ENCODE data around the gene DCDC2C.

DCDC2C gene

DNA sequence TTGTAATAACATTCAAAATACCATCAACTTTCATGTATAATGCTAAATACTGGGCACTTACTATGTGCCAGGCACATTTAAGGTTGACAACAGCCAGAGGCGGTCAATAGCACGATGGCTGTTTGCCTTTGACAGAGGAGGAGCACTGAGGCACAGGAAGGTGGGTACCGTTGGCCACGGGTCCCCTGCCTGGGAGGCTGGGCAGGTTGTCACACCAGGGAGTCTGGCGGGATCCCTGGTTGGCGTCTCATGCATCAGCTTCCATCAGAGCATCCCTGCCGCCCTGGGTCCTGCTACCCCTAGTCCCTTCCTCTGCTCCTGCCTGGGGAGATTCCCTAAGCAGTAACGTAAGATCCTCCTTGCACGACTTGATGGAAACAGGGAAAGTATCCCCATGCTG is 25.9 kb upstream of the DCDC2C start:
- Histone ChIP-seq H3K27ac (ENCODE audit: low read length) (no peak overlapping the region), H3K27me3 (ENCODE audit: low read depth, low read length) (no peaks in the 10 kb centered on the region), H3K9me3 (ENCODE audit: control insufficient read depth in 1 of 2, low read length in 2 of 2) (no peaks in the 10 kb centered on the region), H3K4me1 (ENCODE audit: control insufficient read depth in 1 of 2, insufficient read depth in 2 of 2, low read length in 2 of 2) (no peaks in the 10 kb centered on the region), H3K4me3 (ENCODE audit: low read depth in 1 of 2, low read length in 2 of 2) (no peak overlapping the region), H3K36me3 (ENCODE audit: control insufficient read depth in 1 of 2, insufficient read depth in 2 of 2, low read length in 2 of 2) (no peaks in the 10 kb centered on the region)

DNA sequence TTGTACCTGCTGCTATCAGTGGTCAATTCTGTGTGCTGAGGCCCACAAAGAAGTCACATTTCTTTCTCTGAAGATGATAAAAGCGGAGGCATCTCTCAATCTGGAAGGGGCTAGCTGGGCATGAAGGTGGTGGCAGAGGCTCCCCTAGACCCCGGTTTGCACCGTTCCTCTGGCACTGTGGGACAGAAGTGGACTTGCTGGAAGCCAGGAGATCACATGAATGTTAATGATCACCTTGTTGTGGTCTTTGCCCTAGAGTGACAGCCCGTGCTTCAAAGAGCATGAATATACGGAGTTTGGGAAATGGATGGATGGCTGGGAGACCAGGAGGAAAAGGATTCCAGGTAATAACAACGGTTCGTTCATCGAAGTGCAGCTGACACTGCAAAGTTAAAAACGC is 25.2 kb upstream of the DCDC2C start:
- no peak overlapping the region for H3K4me3 ChIP-seq (ENCODE audit: low read depth in 1 of 2, low read length in 2 of 2)
- no peaks in the 10 kb centered on the region for H3K9me3 ChIP-seq (ENCODE audit: control insufficient read depth in 1 of 2, low read length in 2 of 2)
- no peaks in the 10 kb centered on the region for H3K27me3 ChIP-seq (ENCODE audit: low read depth, low read length)
- no peaks in the 10 kb centered on the region for H3K36me3 ChIP-seq (ENCODE audit: control insufficient read depth in 1 of 2, insufficient read depth in 2 of 2, low read length in 2 of 2)
- H3K4me1 ChIP-seq (ENCODE audit: control insufficient read depth in 1 of 2, insufficient read depth in 2 of 2, low read length in 2 of 2): no peaks in the 10 kb centered on the region
- no peak overlapping the region for H3K27ac ChIP-seq (ENCODE audit: low read length)

DNA sequence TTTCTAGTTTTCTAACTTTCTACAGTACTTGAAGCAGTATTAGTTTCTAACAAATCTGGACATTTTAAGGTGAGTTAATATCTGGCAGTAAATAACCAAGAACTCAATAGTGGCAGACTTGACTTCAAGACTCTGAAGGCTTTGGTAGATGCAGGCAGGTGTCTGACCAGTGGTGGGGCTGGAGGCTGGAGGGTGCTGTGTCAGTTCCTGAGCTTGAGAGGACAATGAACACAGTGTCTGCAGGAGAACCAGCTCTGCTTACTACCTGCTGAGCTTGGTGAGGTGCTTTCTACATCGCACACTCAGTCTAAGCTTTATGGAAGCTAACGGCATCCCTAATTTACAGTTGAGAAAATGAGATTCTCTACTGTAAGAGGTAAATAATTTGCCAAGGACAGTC is 24.2 kb upstream of the DCDC2C start:
- Histone ChIP-seq H3K27me3 (ENCODE audit: low read depth, low read length) (no peaks in the 10 kb centered on the region), H3K4me3 (ENCODE audit: low read depth in 1 of 2, low read length in 2 of 2) (no peak overlapping the region), H3K9me3 (ENCODE audit: control insufficient read depth in 1 of 2, low read length in 2 of 2) (no peaks in the 10 kb centered on the region), H3K36me3 (ENCODE audit: control insufficient read depth in 1 of 2, insufficient read depth in 2 of 2, low read length in 2 of 2) (no peaks in the 10 kb centered on the region), H3K4me1 (ENCODE audit: control insufficient read depth in 1 of 2, insufficient read depth in 2 of 2, low read length in 2 of 2) (no peaks in the 10 kb centered on the region), H3K27ac (ENCODE audit: low read length) (no peak overlapping the region)

DNA sequence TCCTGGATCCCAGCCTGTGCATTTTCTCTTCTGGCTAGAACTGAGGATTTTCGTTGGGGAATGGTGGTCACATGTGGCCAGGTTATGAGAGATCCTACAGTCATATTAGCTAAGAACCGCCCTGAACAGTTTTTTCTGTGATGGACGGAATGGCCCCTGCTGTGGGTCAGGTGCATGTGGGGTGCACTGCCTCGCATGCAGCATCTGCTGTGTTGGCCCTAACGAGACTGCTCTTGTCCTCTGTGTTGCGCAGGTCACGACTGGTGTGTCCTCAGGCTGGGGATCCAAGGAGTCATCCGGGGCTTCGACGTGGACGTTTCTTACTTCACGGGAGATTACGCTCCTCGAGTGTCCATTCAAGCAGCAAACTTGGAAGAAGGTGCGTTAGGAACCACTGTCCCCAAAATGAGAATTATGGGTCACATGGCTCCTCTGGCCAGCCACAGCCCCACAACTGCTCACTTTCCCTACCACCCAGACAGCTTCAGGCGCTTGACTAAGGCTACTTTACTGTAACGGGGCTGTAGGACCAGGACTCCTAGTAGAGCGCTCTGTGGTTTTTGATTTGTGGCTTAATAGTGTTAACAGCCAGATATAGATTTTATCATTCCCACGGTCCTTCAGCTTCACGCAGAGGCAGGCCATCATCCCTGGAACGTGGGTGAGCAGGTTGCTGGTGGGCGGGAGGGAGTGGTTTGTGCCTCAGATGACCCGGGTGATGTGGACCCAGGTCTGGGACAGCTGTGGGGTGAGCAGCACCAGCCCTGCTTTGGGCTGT is 23.6 kb upstream of the DCDC2C start:
- Histone ChIP-seq H3K4me3 (ENCODE audit: low read depth in 1 of 2, low read length in 2 of 2) (no peak overlapping the region), H3K4me1 (ENCODE audit: control insufficient read depth in 1 of 2, insufficient read depth in 2 of 2, low read length in 2 of 2) (no peaks in the 10 kb centered on the region), H3K27ac (ENCODE audit: low read length) (no peak overlapping the region), H3K27me3 (ENCODE audit: low read depth, low read length) (no peaks in the 10 kb centered on the region), H3K36me3 (ENCODE audit: control insufficient read depth in 1 of 2, insufficient read depth in 2 of 2, low read length in 2 of 2) (no peaks in the 10 kb centered on the region), H3K9me3 (ENCODE audit: control insufficient read depth in 1 of 2, low read length in 2 of 2) (no peaks in the 10 kb centered on the region)

DNA sequence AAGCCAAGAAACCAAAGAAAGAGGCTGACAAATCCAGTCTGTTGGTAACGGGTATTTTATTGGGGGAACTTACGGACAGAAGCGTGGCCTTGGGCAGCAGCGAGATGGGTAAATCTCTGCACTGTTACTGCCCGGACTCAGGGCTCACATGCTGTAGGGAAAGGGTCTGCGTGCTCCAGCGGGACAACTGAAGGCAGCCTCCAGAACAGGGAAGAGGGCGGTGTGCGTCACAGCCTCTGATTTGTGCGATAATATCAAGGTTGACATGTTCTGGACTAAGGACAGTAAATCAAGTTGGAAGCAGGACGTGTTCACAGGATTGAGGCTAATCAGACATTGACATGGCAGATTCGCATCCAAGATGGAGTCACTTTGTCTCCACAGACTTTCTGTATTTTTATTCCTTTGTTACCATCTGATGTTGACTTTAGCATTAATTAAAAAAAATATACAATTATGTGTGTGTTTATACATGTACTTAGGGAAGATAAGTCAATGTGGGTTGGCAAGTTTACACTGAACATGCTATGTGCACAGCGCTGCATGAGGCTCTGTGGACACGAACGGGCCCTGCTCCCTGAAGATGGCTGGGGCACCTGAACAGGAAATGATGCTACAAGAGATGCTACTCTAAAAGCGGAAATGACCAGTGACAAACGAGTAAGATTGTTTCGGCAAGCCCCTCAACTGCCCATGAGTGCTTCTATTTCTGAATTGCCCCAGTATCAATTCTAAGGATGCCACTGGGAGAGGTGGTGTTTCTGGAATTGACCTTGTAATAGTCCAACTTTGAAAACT is 22.6 kb upstream of the DCDC2C start:
- Histone ChIP-seq H3K27me3 (ENCODE audit: low read depth, low read length) (no peaks in the 10 kb centered on the region), H3K9me3 (ENCODE audit: control insufficient read depth in 1 of 2, low read length in 2 of 2) (no peaks in the 10 kb centered on the region), H3K36me3 (ENCODE audit: control insufficient read depth in 1 of 2, insufficient read depth in 2 of 2, low read length in 2 of 2) (no peaks in the 10 kb centered on the region), H3K4me3 (ENCODE audit: low read depth in 1 of 2, low read length in 2 of 2) (no peak overlapping the region), H3K27ac (ENCODE audit: low read length) (no peak overlapping the region), H3K4me1 (ENCODE audit: control insufficient read depth in 1 of 2, insufficient read depth in 2 of 2, low read length in 2 of 2) (no peaks in the 10 kb centered on the region)

DNA sequence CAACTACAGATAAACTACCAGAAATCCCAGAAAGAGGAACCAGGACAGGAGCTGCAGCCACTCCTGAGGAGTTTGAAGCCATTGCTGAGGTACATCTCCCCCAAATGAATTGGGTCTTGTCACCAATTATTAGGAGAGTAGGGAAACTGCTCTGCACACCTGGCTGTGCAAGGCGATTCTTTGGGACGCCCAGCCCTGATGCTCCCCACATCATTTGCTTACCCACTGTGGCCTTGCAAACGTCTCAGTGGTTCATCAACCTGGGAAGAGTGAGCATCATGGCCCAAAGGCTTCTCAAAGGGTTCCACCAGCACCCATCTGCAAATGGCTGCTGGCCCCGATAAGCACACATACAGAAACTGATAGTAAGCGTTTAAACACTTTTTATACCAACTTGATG is 21.8 kb upstream of the DCDC2C start:
- Histone ChIP-seq H3K4me1 (ENCODE audit: control insufficient read depth in 1 of 2, insufficient read depth in 2 of 2, low read length in 2 of 2) (no peaks in the 10 kb centered on the region), H3K27me3 (ENCODE audit: low read depth, low read length) (no peaks in the 10 kb centered on the region), H3K4me3 (ENCODE audit: low read depth in 1 of 2, low read length in 2 of 2) (no peak overlapping the region), H3K27ac (ENCODE audit: low read length) (no peak overlapping the region), H3K36me3 (ENCODE audit: control insufficient read depth in 1 of 2, insufficient read depth in 2 of 2, low read length in 2 of 2) (no peaks in the 10 kb centered on the region), H3K9me3 (ENCODE audit: control insufficient read depth in 1 of 2, low read length in 2 of 2) (no peaks in the 10 kb centered on the region)

DNA sequence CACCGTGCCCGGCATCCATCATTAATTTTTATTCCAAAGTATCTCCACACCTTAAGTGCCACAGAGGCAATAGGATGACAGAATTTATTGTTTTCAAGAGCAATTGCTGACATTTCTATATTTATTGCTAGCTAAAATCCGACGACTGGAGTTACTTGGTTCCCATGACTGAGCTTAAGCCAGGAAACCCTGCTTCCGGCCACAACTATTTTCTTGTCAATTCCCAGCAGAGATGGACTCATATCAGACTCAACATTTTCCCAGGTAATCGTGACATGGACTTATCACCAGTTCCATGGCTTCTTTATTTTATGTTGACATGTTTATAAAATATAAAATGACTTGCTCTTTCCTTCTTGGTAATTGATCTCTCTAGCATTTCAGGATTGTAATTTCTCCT is 20.6 kb upstream of the DCDC2C start:
- no peak overlapping the region for H3K27ac ChIP-seq (ENCODE audit: low read length)
- no peak overlapping the region for H3K4me3 ChIP-seq (ENCODE audit: low read depth in 1 of 2, low read length in 2 of 2)
- H3K27me3 ChIP-seq (ENCODE audit: low read depth, low read length): no peaks in the 10 kb centered on the region
- H3K9me3 ChIP-seq (ENCODE audit: control insufficient read depth in 1 of 2, low read length in 2 of 2): no peaks in the 10 kb centered on the region
- H3K4me1 ChIP-seq (ENCODE audit: control insufficient read depth in 1 of 2, insufficient read depth in 2 of 2, low read length in 2 of 2): no peaks in the 10 kb centered on the region
- no peaks in the 10 kb centered on the region for H3K36me3 ChIP-seq (ENCODE audit: control insufficient read depth in 1 of 2, insufficient read depth in 2 of 2, low read length in 2 of 2)

DNA sequence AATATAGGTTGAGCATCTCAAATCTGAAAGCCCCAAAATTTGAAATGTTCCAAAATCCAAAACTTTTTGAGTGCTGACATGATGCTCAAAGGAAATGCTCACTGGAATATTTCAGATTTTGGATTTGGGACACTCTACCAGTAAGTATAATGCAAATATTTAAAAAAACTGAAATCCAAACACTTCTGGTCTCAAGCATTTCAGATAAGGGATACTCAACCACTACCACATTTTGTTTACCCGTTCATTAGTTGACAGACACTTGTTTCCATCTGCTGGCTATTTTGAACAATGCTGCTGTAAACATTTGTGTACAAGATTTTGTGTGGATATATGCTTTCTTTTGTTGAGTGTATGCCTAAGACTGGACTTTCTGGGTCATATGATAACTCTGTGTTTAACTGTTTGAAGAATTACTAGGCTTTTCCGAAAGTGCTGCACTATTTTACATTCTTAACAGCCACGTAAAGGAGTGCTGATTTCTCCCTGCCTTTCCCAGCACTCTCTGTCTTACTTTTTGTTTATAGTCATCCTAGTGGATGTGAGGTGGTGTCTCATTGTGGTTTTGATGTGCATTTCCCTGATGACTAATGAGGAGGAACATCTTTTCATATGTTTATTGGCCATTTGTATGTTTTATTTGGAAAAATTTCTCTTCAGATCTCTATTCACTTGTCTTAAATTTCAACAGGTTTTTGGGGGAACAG is 19.5 kb upstream of the DCDC2C start:
- H3K4me1 ChIP-seq (ENCODE audit: control insufficient read depth in 1 of 2, insufficient read depth in 2 of 2, low read length in 2 of 2): no peaks in the 10 kb centered on the region
- no peak overlapping the region for H3K4me3 ChIP-seq (ENCODE audit: low read depth in 1 of 2, low read length in 2 of 2)
- H3K27ac ChIP-seq (ENCODE audit: low read length): no peak overlapping the region
- H3K27me3 ChIP-seq (ENCODE audit: low read depth, low read length): no peaks in the 10 kb centered on the region
- no peaks in the 10 kb centered on the region for H3K36me3 ChIP-seq (ENCODE audit: control insufficient read depth in 1 of 2, insufficient read depth in 2 of 2, low read length in 2 of 2)
- peaks cover 0 to 3% of the 10 kb centered on the region in 2 donors for H3K9me3 ChIP-seq (ENCODE audit: control insufficient read depth in 1 of 2, low read length in 2 of 2)

DNA sequence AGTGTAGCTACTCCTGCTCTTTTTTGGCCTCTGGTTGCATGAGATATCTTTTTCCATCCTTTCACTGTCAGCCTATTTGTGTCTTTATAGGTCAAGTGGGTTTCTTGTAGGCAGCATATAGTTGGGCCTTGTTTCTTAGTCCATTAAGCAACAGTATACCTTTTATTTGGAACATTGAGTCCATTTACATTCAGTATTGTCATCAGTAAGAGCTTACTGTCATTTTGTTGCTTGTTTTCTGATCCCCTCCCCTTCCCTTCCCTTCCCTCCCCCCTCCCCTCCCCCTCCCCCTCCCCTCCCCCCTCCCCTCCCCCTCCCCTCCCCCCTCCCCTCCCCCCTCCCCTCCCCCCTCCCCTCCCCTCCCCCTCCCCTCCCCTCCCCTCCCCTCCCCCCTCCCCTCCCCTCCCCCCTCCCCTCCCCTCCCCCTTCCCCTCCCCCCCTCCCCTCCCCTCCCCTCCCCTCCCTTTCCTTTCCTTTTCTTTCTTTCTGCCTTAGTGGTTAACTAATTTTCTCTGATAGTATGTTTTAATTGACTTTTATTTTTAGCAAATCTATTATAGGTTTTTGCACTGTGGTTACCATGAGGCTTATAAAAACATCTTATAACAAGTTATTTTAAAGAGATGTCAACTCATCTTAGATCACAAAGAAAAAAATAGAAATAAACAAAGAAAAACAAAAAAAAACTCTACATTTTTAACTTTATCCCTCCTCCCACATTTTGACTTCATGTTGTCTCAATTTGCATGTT is 13.2 kb upstream of the DCDC2C start:
- H3K27me3 ChIP-seq (ENCODE audit: low read depth, low read length): no peaks in the 10 kb centered on the region
- no peaks in the 10 kb centered on the region for H3K4me1 ChIP-seq (ENCODE audit: control insufficient read depth in 1 of 2, insufficient read depth in 2 of 2, low read length in 2 of 2)
- H3K27ac ChIP-seq (ENCODE audit: low read length): no peak overlapping the region
- no peaks in the 10 kb centered on the region for H3K36me3 ChIP-seq (ENCODE audit: control insufficient read depth in 1 of 2, insufficient read depth in 2 of 2, low read length in 2 of 2)
- no peak overlapping the region for H3K4me3 ChIP-seq (ENCODE audit: low read depth in 1 of 2, low read length in 2 of 2)
- H3K9me3 ChIP-seq (ENCODE audit: control insufficient read depth in 1 of 2, low read length in 2 of 2): peaks cover 0 to 9% of the 10 kb centered on the region in 2 donors

DNA sequence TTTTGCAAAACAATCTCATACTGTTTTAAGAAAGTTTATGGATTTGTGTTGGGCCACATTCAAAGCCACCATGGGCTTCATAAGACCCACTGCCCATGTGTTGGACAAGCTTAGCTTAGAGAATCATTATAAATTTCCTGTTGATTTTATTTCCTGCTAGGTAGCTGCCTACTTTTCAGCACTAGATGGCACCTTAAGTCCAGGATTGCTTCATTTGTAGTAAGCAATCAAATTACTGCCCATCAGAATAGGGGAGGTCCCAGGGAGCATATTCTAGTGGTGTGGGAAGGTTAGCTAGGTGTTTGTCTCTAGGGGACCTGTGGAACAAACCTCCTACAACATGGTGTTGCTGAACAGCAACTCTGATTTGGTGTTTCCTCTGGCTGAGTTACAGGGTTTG is 11.0 kb upstream of the DCDC2C start:
- Histone ChIP-seq H3K27me3 (ENCODE audit: low read depth, low read length) (no peaks in the 10 kb centered on the region), H3K4me1 (ENCODE audit: control insufficient read depth in 1 of 2, insufficient read depth in 2 of 2, low read length in 2 of 2) (no peaks in the 10 kb centered on the region), H3K4me3 (ENCODE audit: low read depth in 1 of 2, low read length in 2 of 2) (no peak overlapping the region), H3K9me3 (ENCODE audit: control insufficient read depth in 1 of 2, low read length in 2 of 2) (peaks cover 0 to 9% of the 10 kb centered on the region in 2 donors), H3K36me3 (ENCODE audit: control insufficient read depth in 1 of 2, insufficient read depth in 2 of 2, low read length in 2 of 2) (no peaks in the 10 kb centered on the region), H3K27ac (ENCODE audit: low read length) (no peak overlapping the region)

DNA sequence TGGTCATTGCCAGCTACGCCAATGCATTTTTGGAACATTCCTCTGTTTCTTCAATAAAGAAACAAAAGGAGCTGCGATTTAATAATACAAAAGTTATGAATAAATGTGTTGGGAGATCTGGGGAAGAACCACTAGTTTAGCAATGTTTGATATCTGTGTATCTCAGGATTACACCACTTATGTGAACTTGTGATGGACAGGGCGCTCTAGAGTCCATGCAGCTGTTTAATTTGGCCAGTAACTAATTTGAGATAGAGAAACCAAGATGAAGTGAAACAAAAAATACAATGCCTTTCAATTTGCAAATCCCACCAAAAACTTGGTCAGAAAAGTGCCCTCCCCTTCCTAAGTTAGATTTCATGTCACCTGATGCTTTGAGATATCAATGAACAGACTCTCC is 6.8 kb upstream of the DCDC2C start:
- no peak overlapping the region for H3K27ac ChIP-seq (ENCODE audit: low read length)
- H3K4me1 ChIP-seq (ENCODE audit: control insufficient read depth in 1 of 2, insufficient read depth in 2 of 2, low read length in 2 of 2): no peaks in the 10 kb centered on the region
- H3K36me3 ChIP-seq (ENCODE audit: control insufficient read depth in 1 of 2, insufficient read depth in 2 of 2, low read length in 2 of 2): no peaks in the 10 kb centered on the region
- no peak overlapping the region for H3K4me3 ChIP-seq (ENCODE audit: low read depth in 1 of 2, low read length in 2 of 2)
- no peaks in the 10 kb centered on the region for H3K27me3 ChIP-seq (ENCODE audit: low read depth, low read length)
- H3K9me3 ChIP-seq (ENCODE audit: control insufficient read depth in 1 of 2, low read length in 2 of 2): no peaks in the 10 kb centered on the region

Measured in muscle layer of duodenum (tissue), 2 donors.